NCI-H2107 treated with DMSO at 0.1 percent for 48 hours (cell line): ENCODE measurements around the gene HOXB4.
"Not testable (repeated sequence)": the region's sequence is repeated elsewhere in the genome, so short reads cannot be mapped to it uniquely, and the experiment has no call there.

Experiments used
- DNase-seq: peaks from one replicate; lab custom pipeline; 2025; ENCODE audit not compliant: unreplicated experiment; lab: John Stamatoyannopoulos, UW

The HOXB4 gene

GRCh38 chr17:48535793-48536559, 42.2 kb downstream of the HOXB4 start:
- not testable (repeated sequence) for DNase-seq

DNA sequence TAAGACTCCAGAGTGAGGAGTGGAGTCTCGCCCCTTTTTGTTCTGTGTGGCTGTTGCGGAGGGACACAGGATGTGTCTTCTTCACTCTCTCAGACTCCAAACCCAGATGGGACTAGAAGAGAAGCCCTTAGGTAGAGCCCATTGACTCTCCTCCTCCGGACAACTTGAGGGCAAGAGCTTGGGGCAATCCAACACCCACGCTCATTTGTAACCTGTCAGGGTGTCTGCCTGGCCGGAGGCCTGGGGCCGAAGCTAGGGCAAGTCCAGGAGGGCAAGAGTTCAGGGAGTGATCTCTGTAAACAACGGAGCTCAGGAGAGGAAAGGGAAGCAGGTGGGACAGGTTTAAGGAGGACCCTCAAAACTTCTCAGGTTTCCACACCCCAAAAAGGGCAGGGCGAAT, 45.9 kb downstream of the HOXB4 start:
- DNase-seq: no peak

DNA sequence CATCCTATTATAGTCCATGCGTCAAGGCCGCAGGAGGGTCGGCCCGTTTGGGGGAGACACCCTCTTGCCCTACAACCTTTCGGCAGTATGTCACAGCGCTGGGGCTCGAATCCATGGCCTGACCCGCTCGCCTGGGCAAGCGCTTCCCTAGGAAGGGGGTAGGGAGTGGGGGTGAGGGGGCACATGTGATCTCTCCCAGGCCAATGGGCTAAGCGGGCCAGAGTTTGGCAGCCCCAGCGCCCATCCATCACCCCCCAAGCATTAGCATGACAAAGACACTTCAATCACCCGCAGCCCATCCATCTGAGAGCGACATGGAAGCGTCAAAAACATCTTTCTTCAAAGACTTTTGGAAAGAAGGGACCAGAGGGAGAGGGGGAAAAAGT, 47.3 kb downstream of the HOXB4 start, which contains the start of gene HOXB1:
TSS of gene HOXB1 (minus strand) at position 125 of the 386 bp plus-strand sequence. CDS start at position 18, 107 bp downstream.
- DNase-seq: no peak

DNA sequence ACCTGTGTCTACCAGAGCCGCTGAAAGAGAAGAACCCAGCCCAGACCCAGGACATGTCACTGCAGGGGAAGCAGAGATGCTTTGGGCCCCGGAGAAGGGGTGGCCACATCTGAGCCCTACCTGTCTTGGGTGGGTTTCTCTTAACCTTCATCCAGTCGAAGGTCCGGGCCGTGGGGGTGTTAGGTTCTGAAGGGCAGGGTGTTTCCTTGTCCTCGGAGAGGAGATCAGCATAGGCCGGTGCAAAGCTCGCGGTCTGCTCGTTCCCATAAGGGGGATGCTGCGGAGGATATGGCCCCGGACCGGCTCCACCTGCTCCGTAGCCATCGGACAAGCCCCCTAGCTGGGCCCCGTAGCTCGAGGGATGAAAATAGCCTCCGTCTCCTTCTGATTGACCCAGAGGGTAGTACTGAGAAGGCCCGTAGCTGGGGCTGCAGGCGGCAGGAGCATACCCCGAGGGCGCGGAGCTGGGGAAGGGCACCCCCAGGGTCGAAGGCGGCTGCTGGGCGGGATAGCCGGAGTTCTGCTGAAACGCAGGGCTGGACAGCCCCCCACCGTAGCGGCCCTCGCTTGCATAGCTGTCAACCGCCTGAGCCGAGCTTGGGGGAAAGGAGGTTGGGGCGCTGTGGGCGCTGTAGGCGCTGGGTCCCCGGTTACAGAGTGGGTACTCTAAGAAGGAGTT, 47.8 kb downstream of the HOXB4 start:
- DNase-seq: no peak

GRCh38 chr17:48529683-48530009, 48.5 kb downstream of the HOXB4 start:
- DNase-seq: no peak

GRCh38 chr17:48528936-48529682, 49.0 kb downstream of the HOXB4 start:
- DNase-seq: no peak

DNA sequence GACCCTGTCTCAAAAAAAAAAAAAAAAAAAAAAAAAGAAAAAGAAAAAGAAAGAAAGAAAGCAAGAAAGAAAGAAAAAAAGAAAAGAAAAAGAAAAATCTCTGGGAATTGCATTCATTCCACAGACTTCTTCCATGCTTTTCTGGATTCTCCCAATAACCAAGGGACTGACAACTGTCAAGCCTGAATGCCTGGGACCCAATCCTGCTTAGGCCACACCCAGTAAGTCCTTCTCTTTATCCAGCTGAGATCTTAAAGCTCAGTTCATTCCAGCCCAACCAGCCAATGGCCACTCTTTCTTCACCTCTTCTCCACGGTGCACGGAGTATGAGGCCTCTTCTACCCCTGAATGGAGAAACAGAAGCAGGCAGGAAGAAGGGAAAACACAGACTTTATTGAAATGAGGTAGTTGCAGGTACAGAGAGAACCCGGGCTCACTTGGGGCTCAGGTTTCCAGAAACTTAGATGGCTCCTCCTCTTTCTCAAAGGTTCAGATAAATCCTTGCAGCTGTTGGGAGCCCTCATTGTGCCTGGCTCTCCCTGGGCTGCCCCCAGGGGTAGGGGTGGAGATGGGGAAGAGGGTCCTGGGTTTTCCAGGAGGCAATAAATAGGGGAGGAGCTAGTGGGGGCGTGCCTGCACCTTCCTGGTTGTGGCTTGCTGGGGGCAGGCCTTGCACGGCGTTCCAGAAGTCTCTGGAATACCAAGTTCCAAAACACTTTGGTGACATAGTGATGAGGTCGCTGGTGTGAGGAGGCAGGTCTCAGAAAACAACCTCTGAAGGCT, 49.8 kb downstream of the HOXB4 start:
- no peak for DNase-seq

DNA sequence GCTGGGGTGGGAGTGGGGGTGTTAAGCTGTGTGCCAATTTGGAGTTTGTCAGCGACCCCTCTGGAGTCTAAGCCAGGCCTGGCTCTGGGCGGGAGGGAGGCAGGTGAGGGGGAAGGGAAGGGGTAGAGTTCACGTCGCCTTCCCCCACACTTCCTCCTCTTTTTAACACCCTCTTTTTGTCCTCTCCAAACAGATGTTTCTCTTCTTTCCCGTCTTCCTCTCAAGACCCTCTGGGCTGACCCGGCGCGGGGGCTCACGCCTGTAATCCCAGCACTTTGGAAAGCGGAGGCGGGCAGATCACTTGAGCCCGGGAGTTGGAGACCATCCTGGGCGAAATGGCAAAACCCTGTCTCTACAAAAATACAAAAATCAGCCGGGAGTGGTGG, 50.6 kb downstream of the HOXB4 start:
- DNase-seq: no peak

DNA sequence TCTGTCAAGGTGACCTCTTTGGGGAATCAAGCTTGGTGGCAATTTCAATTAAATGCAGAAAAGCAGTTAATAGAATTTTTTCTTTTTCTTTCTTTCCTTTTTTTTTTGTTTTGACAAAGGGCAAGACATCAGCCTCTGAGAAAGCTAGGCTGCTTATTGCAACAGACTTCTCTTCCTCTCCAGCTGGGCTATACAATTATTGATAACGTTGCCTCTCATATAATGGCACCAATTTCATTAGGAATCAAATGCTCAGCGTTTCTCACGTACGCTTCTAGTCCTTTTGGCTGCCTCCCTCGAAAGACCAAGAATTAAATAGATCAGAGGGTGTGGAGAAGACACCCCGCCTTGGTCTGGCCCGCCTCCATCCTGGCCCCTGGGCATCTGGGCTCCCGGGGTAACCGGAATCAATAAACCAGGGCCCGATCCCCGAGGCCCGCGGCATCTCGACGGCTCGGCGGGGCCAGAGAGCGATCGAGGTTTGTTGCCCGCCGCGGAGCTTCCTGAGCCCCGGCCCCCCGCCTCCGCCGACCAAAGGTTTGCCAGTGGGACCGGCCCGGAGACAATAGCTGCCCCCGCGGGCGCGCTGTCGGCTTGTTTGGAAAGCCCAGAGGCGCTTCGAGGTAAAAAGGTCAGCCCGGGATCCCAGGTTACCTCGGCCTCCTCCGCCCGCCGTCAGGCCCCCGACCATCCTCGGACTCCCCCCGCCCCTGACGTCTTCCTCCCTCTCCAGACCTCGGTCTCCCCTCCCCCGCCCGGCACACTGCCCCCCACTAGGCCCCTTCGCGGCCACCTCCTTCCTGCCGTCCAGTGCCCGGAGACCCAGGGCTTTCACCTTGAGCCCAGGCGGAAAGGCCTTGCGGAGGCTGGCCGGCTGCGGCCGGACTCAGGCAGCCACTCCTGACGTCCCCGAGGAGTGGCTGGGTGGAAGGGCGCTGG, 51.3 kb downstream of the HOXB4 start:
- no peak for DNase-seq
